Endothelial cell (in vitro differentiated cells): ENCODE data around the gene HEPN1. TPM values are rescaled to one million over a fixed set of nuclear protein-coding genes. Genes with fewer than 3 reads are reported as not detected.
A peak's percentile ranks its signal among the peaks of the same experiment; 100 is the strongest.

Experiments used
- DNase-seq: peaks from one replicate; pipeline ENCODE4 v3.0.0; 2021; ENCODE audit warnings: low spot score
- H3K27ac Mint-ChIP-seq: one replicate; pipeline ENCODE4 v1.8.0; 2021; ENCODE audit warnings: mixed read lengths, inconsistent platforms; ENCODE audit not compliant: unreplicated experiment
- H3K27me3 Mint-ChIP-seq: one replicate; pipeline ENCODE4 v1.8.0; 2021; ENCODE audit warnings: mild to moderate bottlenecking, moderate library complexity, mixed read lengths, inconsistent platforms; ENCODE audit not compliant: unreplicated experiment
- H3K36me3 Mint-ChIP-seq: one replicate; pipeline ENCODE4 v1.8.0; 2021; ENCODE audit warnings: mild to moderate bottlenecking, low read depth, mixed read lengths, inconsistent platforms; ENCODE audit not compliant: unreplicated experiment
- H3K4me1 Mint-ChIP-seq: one replicate; pipeline ENCODE4 v1.8.0; 2021; ENCODE audit warnings: mild to moderate bottlenecking, mixed read lengths, inconsistent platforms; ENCODE audit not compliant: unreplicated experiment
- H3K4me3 Mint-ChIP-seq: one replicate; pipeline ENCODE4 v1.8.0; 2021; ENCODE audit warnings: mild to moderate bottlenecking, mixed read lengths, inconsistent platforms; ENCODE audit not compliant: unreplicated experiment
- H3K9me3 Mint-ChIP-seq: one replicate; pipeline ENCODE4 v1.8.0; 2021; ENCODE audit warnings: mixed read lengths, inconsistent platforms; ENCODE audit not compliant: unreplicated experiment
- total RNA-seq: library from RNA; stranded (reverse); fragmentation: NEBNext Ultra II Directional; extraction: Animal tissue kit (Norgen Biotek cat#: 25700); gene quantifications from one replicate; pipeline ENCODE4 v1.2.1, GENCODE V29; 2021; ENCODE audit not compliant: unreplicated experiment
- TF ChIP-seq, protein P1 (sequence below): fragments of 200-600 bp; sonication (generic); IDR thresholded peaks from one replicate; pipeline ENCODE4 v1.5.0; 2021; ENCODE audit warnings: antibody characterized with exemption; ENCODE audit not compliant: unreplicated experiment

Gene HEPN1
- total RNA-seq, 1 donor from 2014 or later = not detected

DNA sequence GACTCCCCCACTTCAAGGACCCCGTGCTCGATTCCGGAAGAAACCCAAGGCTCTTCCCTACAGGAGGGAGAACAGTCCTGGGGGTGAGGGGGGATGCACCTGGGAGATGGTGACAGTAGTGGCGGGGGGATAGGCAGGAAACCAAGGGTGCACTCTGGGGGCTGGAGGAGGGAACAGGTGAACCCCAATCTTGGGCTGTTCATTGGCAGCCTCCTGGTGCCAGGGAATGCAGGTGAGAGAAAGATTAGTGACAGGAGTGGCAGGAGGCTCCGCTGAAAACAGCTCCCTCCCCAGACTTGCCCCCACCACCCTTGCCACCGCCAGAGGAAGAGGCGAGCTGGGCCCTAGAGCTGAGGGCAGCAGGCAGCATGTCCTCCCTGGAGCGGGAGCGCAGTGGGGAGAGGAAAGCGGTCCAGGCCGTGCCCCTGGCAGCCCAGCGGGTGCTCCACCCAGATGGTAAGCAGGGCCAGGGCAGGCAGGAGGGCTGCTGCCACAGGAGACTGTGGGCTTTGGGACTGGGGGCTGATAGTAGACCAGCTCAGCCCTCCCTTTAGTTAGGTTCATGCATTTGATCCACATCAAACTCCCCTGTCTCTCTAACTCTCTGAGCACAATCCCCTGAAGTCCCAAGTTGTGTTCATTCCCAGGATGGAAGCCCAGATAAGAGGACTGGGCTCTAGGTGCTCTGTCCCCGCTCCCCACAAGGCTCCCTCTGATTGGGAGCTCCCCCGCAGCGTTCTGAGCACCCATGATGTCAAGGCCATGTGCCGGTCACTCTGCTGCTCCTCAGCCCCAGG lies 39.4 kb upstream of the HEPN1 start:
- no peaks in the 10 kb centered on the region for H3K9me3 Mint-ChIP-seq
- TF ChIP-seq, protein P1, sequence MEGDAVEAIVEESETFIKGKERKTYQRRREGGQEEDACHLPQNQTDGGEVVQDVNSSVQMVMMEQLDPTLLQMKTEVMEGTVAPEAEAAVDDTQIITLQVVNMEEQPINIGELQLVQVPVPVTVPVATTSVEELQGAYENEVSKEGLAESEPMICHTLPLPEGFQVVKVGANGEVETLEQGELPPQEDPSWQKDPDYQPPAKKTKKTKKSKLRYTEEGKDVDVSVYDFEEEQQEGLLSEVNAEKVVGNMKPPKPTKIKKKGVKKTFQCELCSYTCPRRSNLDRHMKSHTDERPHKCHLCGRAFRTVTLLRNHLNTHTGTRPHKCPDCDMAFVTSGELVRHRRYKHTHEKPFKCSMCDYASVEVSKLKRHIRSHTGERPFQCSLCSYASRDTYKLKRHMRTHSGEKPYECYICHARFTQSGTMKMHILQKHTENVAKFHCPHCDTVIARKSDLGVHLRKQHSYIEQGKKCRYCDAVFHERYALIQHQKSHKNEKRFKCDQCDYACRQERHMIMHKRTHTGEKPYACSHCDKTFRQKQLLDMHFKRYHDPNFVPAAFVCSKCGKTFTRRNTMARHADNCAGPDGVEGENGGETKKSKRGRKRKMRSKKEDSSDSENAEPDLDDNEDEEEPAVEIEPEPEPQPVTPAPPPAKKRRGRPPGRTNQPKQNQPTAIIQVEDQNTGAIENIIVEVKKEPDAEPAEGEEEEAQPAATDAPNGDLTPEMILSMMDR = no peak
- no peak for DNase-seq
- peaks cover 25% of the 10 kb centered on the region for H3K27me3 Mint-ChIP-seq
- no peak overlapping the region for H3K4me3 Mint-ChIP-seq
- H3K36me3 Mint-ChIP-seq = peaks cover 6% of the 10 kb centered on the region
- no peak overlapping the region for H3K27ac Mint-ChIP-seq
- H3K4me1 Mint-ChIP-seq = peaks cover 79% of the 10 kb centered on the region

DNA sequence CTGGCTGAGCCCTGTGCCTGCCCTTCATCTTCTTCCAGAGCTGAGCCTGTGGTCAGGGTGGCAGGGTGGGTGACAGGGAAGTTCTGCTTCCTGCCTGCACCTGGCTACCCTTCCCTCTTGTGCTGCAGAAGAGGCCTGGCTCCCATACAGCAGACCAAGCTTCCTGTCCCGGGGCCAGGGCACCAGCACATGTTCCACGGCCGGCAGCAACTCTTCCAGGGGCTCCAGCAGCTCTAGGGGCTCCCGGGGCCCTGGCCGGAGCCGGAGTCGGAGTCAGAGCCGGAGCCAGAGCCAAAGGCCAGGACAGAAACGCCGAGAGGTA lies 38.8 kb upstream of the HEPN1 start:
- no peak overlapping the region for H3K4me3 Mint-ChIP-seq
- peaks cover 80% of the 10 kb centered on the region for H3K4me1 Mint-ChIP-seq
- TF ChIP-seq, protein P1 = no peak
- DNase-seq = no peak
- H3K27ac Mint-ChIP-seq = no peak overlapping the region
- peaks cover 6% of the 10 kb centered on the region for H3K36me3 Mint-ChIP-seq
- no peaks in the 10 kb centered on the region for H3K9me3 Mint-ChIP-seq
- peaks cover 25% of the 10 kb centered on the region for H3K27me3 Mint-ChIP-seq

DNA sequence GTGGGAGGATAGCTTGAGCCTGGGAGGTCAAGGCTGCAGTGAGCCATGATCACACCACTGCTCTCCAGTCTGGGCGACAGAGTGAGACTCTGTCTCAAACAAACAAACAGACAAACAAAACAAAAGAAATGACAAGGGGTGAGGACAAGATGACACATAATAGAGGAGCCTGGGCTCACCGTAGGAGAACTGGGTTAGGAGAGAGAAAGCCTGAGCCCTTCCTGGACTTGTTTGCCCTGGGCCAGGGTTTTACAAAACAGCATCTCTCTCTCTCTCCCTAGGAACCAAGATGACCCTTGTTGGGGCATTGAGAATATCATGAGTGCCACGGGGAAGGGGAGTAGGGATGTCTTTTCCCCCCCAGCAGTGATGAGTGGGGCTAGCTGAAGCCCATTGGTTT lies 38.1 kb upstream of the HEPN1 start:
- H3K27me3 Mint-ChIP-seq = peaks cover 22% of the 10 kb centered on the region
- H3K4me1 Mint-ChIP-seq = peaks cover 81% of the 10 kb centered on the region
- no peak overlapping the region for H3K4me3 Mint-ChIP-seq
- no peak for DNase-seq
- peaks cover 10% of the 10 kb centered on the region for H3K36me3 Mint-ChIP-seq
- TF ChIP-seq, protein P1 = no peak
- no peak overlapping the region for H3K27ac Mint-ChIP-seq
- H3K9me3 Mint-ChIP-seq = no peaks in the 10 kb centered on the region

DNA sequence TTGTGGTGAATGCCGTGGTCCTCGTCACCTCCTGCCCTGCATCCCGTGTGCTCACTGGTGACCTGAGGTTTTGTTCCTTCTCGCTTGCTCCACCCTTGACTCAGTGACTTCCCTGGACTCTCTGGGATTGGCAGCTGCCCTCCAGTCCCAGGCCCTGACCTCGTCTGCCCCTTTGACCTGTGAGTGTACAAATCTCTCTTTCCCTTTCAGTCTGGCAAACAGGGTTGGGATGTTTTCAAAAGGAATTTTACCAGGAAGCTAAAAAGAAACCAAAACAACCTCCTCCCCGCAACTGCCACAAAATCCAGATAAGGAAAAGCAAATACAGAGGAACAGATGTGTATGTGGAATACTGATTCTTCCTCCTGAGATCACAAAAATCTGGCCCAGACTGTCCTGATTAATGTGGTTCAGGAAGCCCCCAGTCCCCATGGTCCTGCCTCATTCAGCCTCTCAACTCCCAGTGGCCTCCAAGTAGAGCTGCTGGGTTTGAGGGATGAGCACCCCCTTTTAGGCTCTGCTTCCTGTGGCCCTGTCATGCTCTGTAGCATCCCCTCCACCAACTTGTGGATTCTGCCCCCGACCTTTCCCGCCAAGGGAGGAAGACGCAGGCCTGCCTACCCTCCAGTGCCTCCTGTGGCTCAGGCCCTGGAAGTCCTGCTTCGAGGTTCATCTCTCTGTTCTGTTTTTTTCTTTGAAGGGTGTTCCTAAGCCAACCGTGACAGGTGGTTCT lies 36.5 kb upstream of the HEPN1 start:
- peak overlapping the region; percentile 68 for H3K27ac Mint-ChIP-seq
- no peak for DNase-seq
- H3K9me3 Mint-ChIP-seq = no peaks in the 10 kb centered on the region
- peaks cover 70% of the 10 kb centered on the region for H3K4me1 Mint-ChIP-seq
- TF ChIP-seq, protein P1 = no peak
- peaks cover 18% of the 10 kb centered on the region for H3K27me3 Mint-ChIP-seq
- no peak overlapping the region for H3K4me3 Mint-ChIP-seq
- peaks cover 13% of the 10 kb centered on the region for H3K36me3 Mint-ChIP-seq

DNA sequence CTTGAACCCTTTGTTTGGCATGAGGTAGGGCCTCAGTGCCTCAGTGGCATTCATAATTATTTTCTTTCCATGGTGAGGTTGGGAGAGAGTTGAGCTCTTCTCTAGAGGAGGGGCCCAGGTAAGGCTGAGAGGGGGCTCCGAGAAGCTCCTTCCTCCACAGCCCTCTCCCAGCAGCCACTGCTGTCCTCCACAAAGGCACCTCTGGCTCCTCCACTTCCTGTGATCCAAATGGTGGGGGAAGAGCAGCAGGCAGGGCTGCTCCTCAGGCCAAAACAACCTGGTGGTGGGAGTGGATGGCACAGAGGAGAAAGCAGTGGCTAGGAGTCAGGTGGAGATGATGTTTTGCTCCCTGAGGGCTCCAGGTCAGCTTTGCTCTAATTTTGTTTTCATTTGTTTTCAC lies 34.7 kb upstream of the HEPN1 start:
- H3K4me3 Mint-ChIP-seq = peak overlapping the region; percentile 11
- no peak for DNase-seq
- H3K36me3 Mint-ChIP-seq = peaks cover 22% of the 10 kb centered on the region
- H3K27ac Mint-ChIP-seq = no peak overlapping the region
- H3K4me1 Mint-ChIP-seq = peaks cover 56% of the 10 kb centered on the region
- peaks cover 10% of the 10 kb centered on the region for H3K27me3 Mint-ChIP-seq
- TF ChIP-seq, protein P1 = no peak
- H3K9me3 Mint-ChIP-seq = no peaks in the 10 kb centered on the region
